GM23248 (cell line): ENCODE results near the gene CCDC32.

Source experiments
- EZH2 ChIP-seq: fragments of 200-600 bp; sonication (generic); IDR thresholded peaks from 2 replicates; pipeline ENCODE4 v1.6.1; 2018; ENCODE audit warnings: antibody characterized with exemption, mild to moderate bottlenecking; ENCODE audit not compliant: insufficient read depth, poor library complexity, severe bottlenecking
- EZH2phosphoT487 ChIP-seq: fragments of 200-600 bp; sonication (generic); IDR thresholded peaks from 2 replicates; pipeline ENCODE4 v1.6.1; 2018; ENCODE audit warnings: antibody characterized with exemption, moderate library complexity, mild to moderate bottlenecking, low read depth; ENCODE audit not compliant: insufficient read depth

DNA sequence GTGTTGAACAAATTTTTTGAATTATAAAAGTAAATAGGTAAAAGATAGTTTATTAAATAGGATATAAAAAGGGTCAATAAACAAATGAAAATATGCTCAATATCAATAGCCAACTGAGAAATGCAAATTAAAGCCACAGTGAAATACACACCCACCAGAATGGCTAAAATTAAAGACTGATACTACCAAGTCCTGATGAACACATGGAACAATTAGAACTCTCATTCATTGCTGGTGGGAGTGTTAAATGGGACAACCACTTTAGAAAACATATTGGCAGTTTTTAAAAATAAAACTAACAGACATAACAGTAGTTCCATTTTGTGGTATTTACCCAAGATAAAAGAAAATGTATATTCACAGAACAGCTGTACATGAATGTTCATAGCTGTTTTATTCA is 41.2 kb downstream of the CCDC32 start:
- TF ChIP-seq EZH2 (no peak), EZH2phosphoT487 (no peak)
